Keratinocyte (primary cell): ENCODE results near the gene SCP2D1. TPM values are rescaled to one million over a fixed set of nuclear protein-coding genes. Genes with fewer than 3 reads are reported as not detected.

Source experiments
- DNase-seq: peaks from one replicate; pipeline ENCODE4 v3.0.0-alpha.2; 2011; ENCODE audit warnings: low read depth, missing footprints, low spot score
- FAIRE-seq: peaks from 2 replicates; lab custom pipeline; 2011; peaks lifted over from hg19 to GRCh38; lab: Jason Lieb, UNC
- H2AFZ ChIP-seq: 2 replicates; pipeline ENCODE4 v1.6.0; 2012; ENCODE audit warnings: low read length, control low read depth, inconsistent platforms; ENCODE audit not compliant: control insufficient read depth
- H3K27ac ChIP-seq: 2 replicates; pipeline ENCODE4 v1.5.1; 2011; ENCODE audit warnings: low read length; ENCODE audit not compliant: control insufficient read depth, insufficient read depth
- H3K27me3 ChIP-seq: 3 replicates; pipeline ENCODE4 v1.6.0; 2011; ENCODE audit warnings: low read length; ENCODE audit not compliant: control insufficient read depth, insufficient read depth; ENCODE audit errors: extremely low read depth
- H3K36me3 ChIP-seq, 2 experiments: 2 replicates in 1 of 2; 3 replicates in 1 of 2; pipeline ENCODE4 v1.5.1; 2011; ENCODE audit warnings: low read length in 2 of 2, mild to moderate bottlenecking in 1 of 2; ENCODE audit not compliant: control insufficient read depth in 2 of 2, insufficient read depth in 2 of 2; ENCODE audit errors: extremely low read depth in 1 of 2
- H3K4me1 ChIP-seq: 3 replicates; pipeline ENCODE4 v1.5.1; 2011; ENCODE audit warnings: low read length; ENCODE audit not compliant: control insufficient read depth, insufficient read depth; ENCODE audit errors: extremely low read depth
- H3K4me2 ChIP-seq: 3 replicates; pipeline ENCODE4 v1.6.0; 2011; ENCODE audit warnings: low read depth, low read length; ENCODE audit not compliant: control insufficient read depth, insufficient read depth; ENCODE audit errors: extremely low read depth
- H3K4me3 ChIP-seq, 3 experiments: fragments of 200-600 bp in 1 of 3; sonication (generic) in 1 of 3; 2 replicates in 2 of 3; 3 replicates in 1 of 3; pipeline ENCODE4 v1.5.1; 2011 to 2016; ENCODE audit warnings: low read length in 3 of 3, mild to moderate bottlenecking in 3 of 3, control low read depth in 2 of 3, inconsistent platforms in 1 of 3, low read depth in 1 of 3, mixed read lengths in 1 of 3, mixed run types in 1 of 3, moderate library complexity in 1 of 3; ENCODE audit not compliant: control insufficient read depth in 2 of 3, insufficient read depth in 2 of 3; ENCODE audit errors: extremely low read depth in 1 of 3
- H3K79me2 ChIP-seq: 2 replicates; pipeline ENCODE4 v1.6.0; 2012; ENCODE audit warnings: low read length; ENCODE audit not compliant: control insufficient read depth, insufficient read depth
- H3K9ac ChIP-seq: 3 replicates; pipeline ENCODE4 v1.6.0; 2011; ENCODE audit warnings: low read length; ENCODE audit not compliant: control insufficient read depth, insufficient read depth; ENCODE audit errors: extremely low read depth
- H3K9me1 ChIP-seq: 3 replicates; pipeline ENCODE4 v1.6.0; 2011; ENCODE audit warnings: low read length; ENCODE audit not compliant: control insufficient read depth, insufficient read depth; ENCODE audit errors: extremely low read depth
- H3K9me3 ChIP-seq: 2 replicates; pipeline ENCODE4 v1.5.1; 2012; ENCODE audit warnings: low read depth, low read length; ENCODE audit not compliant: control insufficient read depth
- H4K20me1 ChIP-seq: 3 replicates; pipeline ENCODE4 v1.6.0; 2011; ENCODE audit warnings: low read length; ENCODE audit not compliant: control insufficient read depth, insufficient read depth; ENCODE audit errors: extremely low read depth
- EZH2 ChIP-seq: IDR thresholded peaks from one replicate; pipeline ENCODE4 v1.6.1; 2012; ENCODE audit warnings: inconsistent platforms, mild to moderate bottlenecking, low read length, moderate library complexity
- dilution Hi-C: fragments of 300-500 bp; cut with MboI; formaldehyde crosslinking; loops from one replicate; pipeline ENCODE4 v1.7.0; 2020; ENCODE audit warnings: low sequenced_read_pairs; ENCODE audit not compliant: extremely low pct_ligation_motif_present
- polyA plus RNA-seq, 5 experiments: library from polyadenylated mRNA; depleted of rRNA in 3 of 5; stranded (reverse) in 3 of 5; stranded (forward) in 1 of 5; unstranded in 1 of 5; fragments of >200 nt; gene quantifications; 1 replicate in 1 of 5; 2 replicates in 3 of 5; 3 replicates in 1 of 5; pipeline versions ENCODE4 v1.2.1 to v1.2.3, GENCODE V29; 2011 to 2012; ENCODE audit warnings: missing spikeins in 2 of 5, low read depth in 1 of 5, low replicate concordance in 1 of 5
- TF ChIP-seq, protein P1 (sequence below), 3 experiments: IDR thresholded peaks in 1 of 3; conservative IDR thresholded peaks in 1 of 3; optimal IDR thresholded peaks in 1 of 3; 2 replicates in 2 of 3; 3 replicates in 1 of 3; pipeline versions ENCODE3 to v1.5.1; 2011; ENCODE audit warnings: low read length in 3 of 3, mild to moderate bottlenecking in 3 of 3, moderate library complexity in 2 of 3, control low read depth in 1 of 3, inconsistent platforms in 1 of 3; ENCODE audit not compliant: insufficient read depth in 2 of 3; ENCODE audit errors: extremely low read depth in 1 of 3

The SCP2D1 gene
- polyA plus RNA-seq, 1 donor (not counting 4 experiments of a cell fraction or from before 2014, with no cell fraction given), result not detected

- no peak for FAIRE-seq
- H3K4me2 ChIP-seq, result no peak overlapping the region
These were observed 11.5 kb upstream of the SCP2D1 start for GRCh38 chr20:18802012-18802634.

GRCh38 chr20:18805881-18806280 is 7.7 kb upstream of the SCP2D1 start:
- Histone ChIP-seq H3K4me1 (peaks cover 4% of the 10 kb centered on the region), H3K79me2 (no peaks in the 10 kb centered on the region), H3K9ac (no peak overlapping the region), H3K9me1 (no peaks in the 10 kb centered on the region), H3K27ac (no peak overlapping the region), H3K27me3 (no peaks in the 10 kb centered on the region), H4K20me1 (no peaks in the 10 kb centered on the region), H3K36me3 (no peaks in the 10 kb centered on the region), H3K4me3 (no peak overlapping the region), H3K9me3 (no peaks in the 10 kb centered on the region), H3K4me2 (no peak overlapping the region), H2AFZ (no peak overlapping the region)
- no peak for TF ChIP-seq EZH2
- TF ChIP-seq, protein P1, sequence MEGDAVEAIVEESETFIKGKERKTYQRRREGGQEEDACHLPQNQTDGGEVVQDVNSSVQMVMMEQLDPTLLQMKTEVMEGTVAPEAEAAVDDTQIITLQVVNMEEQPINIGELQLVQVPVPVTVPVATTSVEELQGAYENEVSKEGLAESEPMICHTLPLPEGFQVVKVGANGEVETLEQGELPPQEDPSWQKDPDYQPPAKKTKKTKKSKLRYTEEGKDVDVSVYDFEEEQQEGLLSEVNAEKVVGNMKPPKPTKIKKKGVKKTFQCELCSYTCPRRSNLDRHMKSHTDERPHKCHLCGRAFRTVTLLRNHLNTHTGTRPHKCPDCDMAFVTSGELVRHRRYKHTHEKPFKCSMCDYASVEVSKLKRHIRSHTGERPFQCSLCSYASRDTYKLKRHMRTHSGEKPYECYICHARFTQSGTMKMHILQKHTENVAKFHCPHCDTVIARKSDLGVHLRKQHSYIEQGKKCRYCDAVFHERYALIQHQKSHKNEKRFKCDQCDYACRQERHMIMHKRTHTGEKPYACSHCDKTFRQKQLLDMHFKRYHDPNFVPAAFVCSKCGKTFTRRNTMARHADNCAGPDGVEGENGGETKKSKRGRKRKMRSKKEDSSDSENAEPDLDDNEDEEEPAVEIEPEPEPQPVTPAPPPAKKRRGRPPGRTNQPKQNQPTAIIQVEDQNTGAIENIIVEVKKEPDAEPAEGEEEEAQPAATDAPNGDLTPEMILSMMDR (optimal IDR thresholded peaks at IDR 0.05 in 1 of 3, IDR thresholded peaks at IDR 0.05 in 1 of 3, conservative IDR thresholded peaks at IDR 0.05 in 1 of 3; ENCODE audit: extremely low read depth in 1 of 3, insufficient read depth in 2 of 3, low read length in 3 of 3), result no peak
- DNase-seq (no peak), FAIRE-seq (no peak)
- dilution Hi-C loops, result no loop called here

More at GRCh38 chr20:18802012-18802634, 11.5 kb upstream of the SCP2D1 start:
- Histone ChIP-seq H3K9me3 (no peaks in the 10 kb centered on the region), H4K20me1 (no peaks in the 10 kb centered on the region), H3K79me2 (no peaks in the 10 kb centered on the region), H3K4me3 (no peak overlapping the region), H2AFZ (no peak overlapping the region), H3K9ac (no peak overlapping the region), H3K4me1 (peaks cover 4% of the 10 kb centered on the region), H3K36me3 (no peaks in the 10 kb centered on the region), H3K27me3 (no peaks in the 10 kb centered on the region), H3K27ac (no peak overlapping the region), H3K9me1 (no peaks in the 10 kb centered on the region)
- no peak for DNase-seq
- TF ChIP-seq EZH2, result no peak
- TF ChIP-seq, protein P1 (optimal IDR thresholded peaks at IDR 0.05 in 1 of 3, IDR thresholded peaks at IDR 0.05 in 1 of 3, conservative IDR thresholded peaks at IDR 0.05 in 1 of 3; ENCODE audit: extremely low read depth in 1 of 3, insufficient read depth in 2 of 3, low read length in 3 of 3), result no peak
- dilution Hi-C loops, result no loop called here
